ENCODE results near the gene MTCL1.

Gene MTCL1

GRCh38 chr18:8787371-8787670, 82.0 kb downstream of the MTCL1 start:
- Histone ChIP-seq H3K9ac (ENCODE audit: insufficient read length, low read depth) (no peak overlapping the region), H3K36me3 (ENCODE audit: insufficient read depth, insufficient read length, low read length) (peaks cover 67% of the 10 kb centered on the region), H3K4me3 (ENCODE audit: insufficient read length, low read depth) (no peak overlapping the region), H3K4me1 (ENCODE audit: insufficient read depth, insufficient read length) (peaks cover 7% of the 10 kb centered on the region), H3K9me3 (ENCODE audit: insufficient read depth, low read length) (no peaks in the 10 kb centered on the region), H3K27me3 (ENCODE audit: insufficient read depth, insufficient read length) (no peaks in the 10 kb centered on the region)
- DNase-seq (ENCODE audit: low read depth, low spot score): no peak
- TF ChIP-seq YY1 (IDR thresholded peaks at IDR 0.05; ENCODE audit: insufficient read depth, insufficient read length) (no peak), SUZ12 (IDR thresholded peaks at IDR 0.05; ENCODE audit: extremely low read depth, insufficient read depth, insufficient read length) (no peak), ZNF274 (IDR thresholded peaks at IDR 0.05; ENCODE audit: low read depth, low read length) (no peak)

GRCh38 chr18:8787794-8788193, 82.4 kb downstream of the MTCL1 start:
- no peaks in the 10 kb centered on the region for H3K9me3 ChIP-seq (ENCODE audit: insufficient read depth, low read length)
- peaks cover 67% of the 10 kb centered on the region for H3K36me3 ChIP-seq (ENCODE audit: insufficient read depth, insufficient read length, low read length)
- peaks cover 9% of the 10 kb centered on the region for H3K4me1 ChIP-seq (ENCODE audit: insufficient read depth, insufficient read length)
- no peak overlapping the region for H3K4me3 ChIP-seq (ENCODE audit: insufficient read length, low read depth)
- no peak for DNase-seq (ENCODE audit: low read depth, low spot score)
- no peak for TF ChIP-seq ZNF274 (IDR thresholded peaks at IDR 0.05; ENCODE audit: low read depth, low read length)
- TF ChIP-seq YY1 (IDR thresholded peaks at IDR 0.05; ENCODE audit: insufficient read depth, insufficient read length): no peak
- no peak for TF ChIP-seq SUZ12 (IDR thresholded peaks at IDR 0.05; ENCODE audit: extremely low read depth, insufficient read depth, insufficient read length)
- no peaks in the 10 kb centered on the region for H3K27me3 ChIP-seq (ENCODE audit: insufficient read depth, insufficient read length)
- H3K9ac ChIP-seq (ENCODE audit: insufficient read length, low read depth): no peak overlapping the region

DNA sequence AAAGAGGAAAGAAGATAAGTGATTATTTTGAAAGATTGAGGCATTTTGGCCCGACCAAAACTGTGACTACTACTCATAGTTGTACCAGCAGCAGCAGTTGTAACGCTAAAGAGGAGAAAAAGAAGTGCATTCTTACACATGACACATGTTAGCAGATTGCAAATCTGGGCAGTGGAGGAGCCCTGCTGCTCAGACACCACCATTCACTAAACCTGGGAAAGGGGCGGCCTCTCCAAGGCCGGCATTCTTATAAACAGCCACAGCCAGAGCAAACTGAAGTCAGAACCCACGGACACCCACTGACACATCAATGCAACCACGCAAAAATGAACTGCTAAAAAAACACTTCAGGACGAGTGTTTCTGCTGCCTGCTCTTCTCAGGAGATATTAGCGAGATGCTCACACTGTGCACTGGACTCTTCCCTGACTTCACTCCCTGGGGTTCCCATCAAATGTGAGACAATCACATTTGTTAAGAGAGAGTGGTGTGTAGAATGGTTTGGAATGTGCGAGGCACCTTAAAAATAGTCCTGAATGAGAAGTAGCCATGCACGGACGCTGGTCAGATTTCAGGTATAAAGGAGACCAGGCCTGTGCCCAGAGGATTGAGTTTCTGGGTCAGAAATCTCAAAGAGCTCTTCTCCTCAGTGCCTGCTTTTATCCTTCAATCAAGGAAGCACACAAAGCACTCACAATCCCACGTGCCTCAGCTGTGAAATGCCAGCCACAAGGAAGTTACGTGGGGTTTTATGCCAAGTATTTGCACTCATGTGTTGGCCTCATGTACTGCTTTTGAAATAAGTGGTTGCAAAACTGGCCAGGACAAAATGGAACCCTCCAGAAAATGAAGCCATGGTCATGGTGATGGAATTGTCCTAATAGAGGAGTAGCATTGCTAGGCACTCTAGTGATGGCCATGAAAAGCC, 83.4 kb downstream of the MTCL1 start:
- no peak for DNase-seq (ENCODE audit: low read depth, low spot score)
- no peak overlapping the region for H3K4me3 ChIP-seq (ENCODE audit: insufficient read length, low read depth)
- no peak overlapping the region for H3K9ac ChIP-seq (ENCODE audit: insufficient read length, low read depth)
- no peaks in the 10 kb centered on the region for H3K27me3 ChIP-seq (ENCODE audit: insufficient read depth, insufficient read length)
- H3K9me3 ChIP-seq (ENCODE audit: insufficient read depth, low read length): no peaks in the 10 kb centered on the region
- peaks cover 58% of the 10 kb centered on the region for H3K36me3 ChIP-seq (ENCODE audit: insufficient read depth, insufficient read length, low read length)
- TF ChIP-seq YY1 (IDR thresholded peaks at IDR 0.05; ENCODE audit: insufficient read depth, insufficient read length): no peak
- no peak for TF ChIP-seq SUZ12 (IDR thresholded peaks at IDR 0.05; ENCODE audit: extremely low read depth, insufficient read depth, insufficient read length)
- no peak for TF ChIP-seq ZNF274 (IDR thresholded peaks at IDR 0.05; ENCODE audit: low read depth, low read length)
- peaks cover 7% of the 10 kb centered on the region for H3K4me1 ChIP-seq (ENCODE audit: insufficient read depth, insufficient read length)

DNA sequence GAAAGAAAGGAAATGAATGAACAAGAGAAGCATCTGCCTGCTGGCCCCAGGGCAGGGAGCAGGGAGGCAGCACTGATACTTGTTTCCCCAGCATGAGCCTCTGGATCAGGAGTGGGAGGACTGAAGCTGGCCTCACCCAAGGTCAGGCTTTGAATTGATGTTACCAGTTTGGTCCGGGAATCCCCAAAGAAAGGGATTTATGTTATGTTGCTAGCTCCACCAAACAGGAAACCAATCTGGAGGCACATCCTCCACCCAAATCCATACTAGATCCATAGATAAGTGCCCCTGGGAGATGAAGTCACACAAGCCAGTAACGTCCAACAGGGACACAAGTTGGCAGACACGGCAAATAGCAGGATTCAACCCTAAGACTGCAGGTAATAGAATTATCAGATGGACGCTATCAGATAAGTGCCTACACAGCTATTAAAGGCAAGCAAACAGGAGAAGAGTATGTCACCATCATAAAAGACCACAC, 85.9 kb downstream of the MTCL1 start:
- Histone ChIP-seq H3K36me3 (ENCODE audit: insufficient read depth, insufficient read length, low read length) (peaks cover 40% of the 10 kb centered on the region), H3K9me3 (ENCODE audit: insufficient read depth, low read length) (no peaks in the 10 kb centered on the region), H3K4me1 (ENCODE audit: insufficient read depth, insufficient read length) (peaks cover 11% of the 10 kb centered on the region), H3K9ac (ENCODE audit: insufficient read length, low read depth) (no peak overlapping the region), H3K4me3 (ENCODE audit: insufficient read length, low read depth) (no peak overlapping the region), H3K27me3 (ENCODE audit: insufficient read depth, insufficient read length) (no peaks in the 10 kb centered on the region)
- DNase-seq (ENCODE audit: low read depth, low spot score): no peak
- TF ChIP-seq SUZ12 (IDR thresholded peaks at IDR 0.05; ENCODE audit: extremely low read depth, insufficient read depth, insufficient read length): no peak
- TF ChIP-seq ZNF274 (IDR thresholded peaks at IDR 0.05; ENCODE audit: low read depth, low read length): no peak
- no peak for TF ChIP-seq YY1 (IDR thresholded peaks at IDR 0.05; ENCODE audit: insufficient read depth, insufficient read length)

- no peak overlapping the region for H3K9ac ChIP-seq (ENCODE audit: insufficient read length, low read depth)
Observed at GRCh38 chr18:8792688-8793316, 87.4 kb downstream of the MTCL1 start.

DNA sequence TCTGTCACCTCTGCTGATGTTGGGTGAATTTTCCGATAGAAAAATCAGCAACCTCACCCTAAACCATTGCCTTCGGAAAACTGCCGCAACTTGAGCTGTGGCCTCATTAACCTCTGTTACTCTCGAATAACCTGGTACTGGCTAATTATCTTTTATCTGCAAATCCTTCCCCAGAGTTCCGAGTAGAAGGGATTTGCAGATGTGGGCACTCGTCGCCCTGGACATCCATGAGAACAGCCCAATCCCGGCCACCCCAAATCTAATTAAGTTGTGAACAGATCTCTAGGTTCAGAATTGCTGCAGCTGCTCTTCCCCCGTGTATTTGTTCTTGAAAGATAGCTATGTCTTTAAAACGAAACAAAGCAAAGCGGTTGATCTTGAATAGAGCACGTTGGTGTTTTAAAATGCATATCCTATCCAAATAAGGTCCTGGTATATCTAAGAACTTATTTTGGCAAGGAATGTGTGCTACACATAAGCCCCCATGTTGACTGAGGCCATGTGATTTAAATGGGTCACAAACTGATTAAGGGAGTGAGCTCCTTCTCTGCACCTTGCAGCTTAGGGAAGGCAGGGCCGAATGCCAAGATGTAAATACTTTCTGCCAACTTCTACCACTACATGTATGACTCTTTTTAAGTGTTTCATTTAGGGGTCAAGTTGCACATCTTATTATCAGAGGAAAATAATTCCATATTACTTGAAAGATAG, 88.2 kb downstream of the MTCL1 start:
- H3K9me3 ChIP-seq (ENCODE audit: insufficient read depth, low read length): no peaks in the 10 kb centered on the region
- H3K36me3 ChIP-seq (ENCODE audit: insufficient read depth, insufficient read length, low read length): peaks cover 28% of the 10 kb centered on the region

More at GRCh38 chr18:8792688-8793316, 87.4 kb downstream of the MTCL1 start:
- Histone ChIP-seq H3K36me3 (ENCODE audit: insufficient read depth, insufficient read length, low read length) (peaks cover 27% of the 10 kb centered on the region), H3K27me3 (ENCODE audit: insufficient read depth, insufficient read length) (no peaks in the 10 kb centered on the region), H3K9me3 (ENCODE audit: insufficient read depth, low read length) (no peaks in the 10 kb centered on the region), H3K4me3 (ENCODE audit: insufficient read length, low read depth) (no peak overlapping the region), H3K4me1 (ENCODE audit: insufficient read depth, insufficient read length) (peaks cover 10% of the 10 kb centered on the region)
- TF ChIP-seq YY1 (IDR thresholded peaks at IDR 0.05; ENCODE audit: insufficient read depth, insufficient read length) (no peak), ZNF274 (IDR thresholded peaks at IDR 0.05; ENCODE audit: low read depth, low read length) (no peak), SUZ12 (IDR thresholded peaks at IDR 0.05; ENCODE audit: extremely low read depth, insufficient read depth, insufficient read length) (no peak)
- no peak for DNase-seq (ENCODE audit: low read depth, low spot score)

More for the DNA sequence above, 88.2 kb downstream of the MTCL1 start:
- DNase-seq (ENCODE audit: low read depth, low spot score): no peak
- peaks cover 10% of the 10 kb centered on the region for H3K4me1 ChIP-seq (ENCODE audit: insufficient read depth, insufficient read length)
- no peak overlapping the region for H3K4me3 ChIP-seq (ENCODE audit: insufficient read length, low read depth)
- TF ChIP-seq SUZ12 (IDR thresholded peaks at IDR 0.05; ENCODE audit: extremely low read depth, insufficient read depth, insufficient read length) (no peak), ZNF274 (IDR thresholded peaks at IDR 0.05; ENCODE audit: low read depth, low read length) (no peak), YY1 (IDR thresholded peaks at IDR 0.05; ENCODE audit: insufficient read depth, insufficient read length) (no peak)
- H3K9ac ChIP-seq (ENCODE audit: insufficient read length, low read depth): no peak overlapping the region
- no peaks in the 10 kb centered on the region for H3K27me3 ChIP-seq (ENCODE audit: insufficient read depth, insufficient read length)

All from NT2/D1 (cell line).